ENCODE data around the gene PAQR3. TPM values are rescaled to one million over a fixed set of nuclear protein-coding genes. Genes with fewer than 3 reads are reported as not detected.

The PAQR3 gene
- total RNA-seq, 1 donor, result 16.6 TPM

DNA sequence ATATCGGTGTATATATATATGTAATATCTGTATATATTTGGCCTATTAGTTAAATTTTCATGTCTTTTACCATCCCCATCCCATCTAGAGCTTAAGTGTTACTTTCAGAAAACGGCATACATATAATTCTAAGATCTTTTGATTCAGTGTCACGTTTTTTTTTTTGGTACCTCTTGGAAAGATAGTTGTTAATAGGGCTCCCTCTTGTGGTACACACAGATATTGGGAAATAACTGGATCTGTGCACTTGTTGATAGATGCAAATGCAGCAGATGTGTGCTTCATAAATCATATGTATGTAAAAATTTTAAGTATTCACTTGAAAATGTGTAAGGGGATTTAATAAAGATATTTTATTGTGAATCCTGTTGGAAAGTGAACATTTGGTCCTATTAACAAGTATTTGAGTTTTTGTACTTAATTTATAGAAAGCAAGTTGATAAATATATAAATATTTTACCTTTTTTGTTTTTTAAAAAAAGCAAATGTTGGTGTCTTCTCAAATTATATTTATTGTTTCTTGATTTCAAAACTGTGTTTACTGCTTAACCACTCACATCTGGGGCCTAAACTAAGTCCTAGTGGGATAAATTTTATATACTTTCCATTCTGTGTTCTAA is 74.7 kb downstream of the PAQR3 start:
- Histone ChIP-seq H3K36me3 (ENCODE audit: insufficient read depth, low read length) (peaks cover 15% of the 10 kb centered on the region), H3K27me3 (ENCODE audit: insufficient read depth, low read length) (no peaks in the 10 kb centered on the region), H3K27ac (ENCODE audit: low read depth, low read length) (no peak overlapping the region), H3K9me3 (ENCODE audit: low read depth, low read length) (no peaks in the 10 kb centered on the region), H4K20me1 (ENCODE audit: insufficient read depth, low read length) (no peaks in the 10 kb centered on the region), H3K79me2 (ENCODE audit: insufficient read depth, low read length) (no peaks in the 10 kb centered on the region), H3K4me3 (ENCODE audit: insufficient read depth, low read length) (no peak overlapping the region), H3K4me2 (ENCODE audit: insufficient read depth, low read length) (no peak overlapping the region), H3K4me1 (ENCODE audit: insufficient read depth, low read length) (no peaks in the 10 kb centered on the region), H2AFZ (ENCODE audit: low read length) (no peak overlapping the region)
- peak; percentile 69 for TF ChIP-seq CTCF (IDR thresholded peaks at IDR 0.05; ENCODE audit: extremely low read depth, low read depth, low read length)
- DNase-seq (ENCODE audit: insufficient read length, low spot score, missing footprints), result peak; percentile 58

DNA sequence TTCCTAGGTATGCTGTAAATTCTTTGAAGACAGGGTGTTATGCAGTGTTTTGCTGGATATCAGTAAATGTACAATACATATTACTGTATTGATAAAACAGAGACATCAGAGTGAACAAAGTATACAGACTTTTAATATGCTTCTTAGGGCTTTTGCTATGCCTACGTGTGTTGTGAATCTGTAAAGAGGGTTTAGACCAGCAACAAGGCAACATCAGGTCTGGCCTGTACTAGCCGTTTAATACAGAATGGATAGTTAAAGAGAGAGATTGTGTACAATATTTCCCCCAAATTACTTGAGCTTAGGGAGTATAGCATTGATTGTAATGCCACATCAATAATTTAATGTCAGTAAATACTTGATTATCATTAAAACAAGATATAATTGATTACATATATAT is 75.2 kb downstream of the PAQR3 start:
- H3K79me2 ChIP-seq (ENCODE audit: insufficient read depth, low read length), result no peaks in the 10 kb centered on the region
- no peak for DNase-seq (ENCODE audit: insufficient read length, low spot score, missing footprints)
- H3K27ac ChIP-seq (ENCODE audit: low read depth, low read length), result no peak overlapping the region
- no peak overlapping the region for H3K4me2 ChIP-seq (ENCODE audit: insufficient read depth, low read length)
- H2AFZ ChIP-seq (ENCODE audit: low read length), result no peak overlapping the region
- peaks cover 15% of the 10 kb centered on the region for H3K36me3 ChIP-seq (ENCODE audit: insufficient read depth, low read length)
- H3K9me3 ChIP-seq (ENCODE audit: low read depth, low read length), result no peaks in the 10 kb centered on the region
- no peaks in the 10 kb centered on the region for H3K27me3 ChIP-seq (ENCODE audit: insufficient read depth, low read length)
- H3K4me1 ChIP-seq (ENCODE audit: insufficient read depth, low read length), result no peaks in the 10 kb centered on the region
- no peak overlapping the region for H3K4me3 ChIP-seq (ENCODE audit: insufficient read depth, low read length)
- no peaks in the 10 kb centered on the region for H4K20me1 ChIP-seq (ENCODE audit: insufficient read depth, low read length)
- TF ChIP-seq CTCF (IDR thresholded peaks at IDR 0.05; ENCODE audit: extremely low read depth, low read depth, low read length), result no peak

GRCh38 chr4:78863254-78863869 is 75.9 kb downstream of the PAQR3 start:
- Histone ChIP-seq H3K9me3 (ENCODE audit: low read depth, low read length) (no peaks in the 10 kb centered on the region), H3K4me2 (ENCODE audit: insufficient read depth, low read length) (no peak overlapping the region), H2AFZ (ENCODE audit: low read length) (no peak overlapping the region), H4K20me1 (ENCODE audit: insufficient read depth, low read length) (no peaks in the 10 kb centered on the region), H3K27ac (ENCODE audit: low read depth, low read length) (peak overlapping the region; percentile 11), H3K79me2 (ENCODE audit: insufficient read depth, low read length) (no peaks in the 10 kb centered on the region), H3K4me3 (ENCODE audit: insufficient read depth, low read length) (no peak overlapping the region), H3K4me1 (ENCODE audit: insufficient read depth, low read length) (no peaks in the 10 kb centered on the region), H3K27me3 (ENCODE audit: insufficient read depth, low read length) (no peaks in the 10 kb centered on the region), H3K36me3 (ENCODE audit: insufficient read depth, low read length) (peaks cover 15% of the 10 kb centered on the region)
- no peak for TF ChIP-seq CTCF (IDR thresholded peaks at IDR 0.05; ENCODE audit: extremely low read depth, low read depth, low read length)
- DNase-seq (ENCODE audit: insufficient read length, low spot score, missing footprints), result no peak

DNA sequence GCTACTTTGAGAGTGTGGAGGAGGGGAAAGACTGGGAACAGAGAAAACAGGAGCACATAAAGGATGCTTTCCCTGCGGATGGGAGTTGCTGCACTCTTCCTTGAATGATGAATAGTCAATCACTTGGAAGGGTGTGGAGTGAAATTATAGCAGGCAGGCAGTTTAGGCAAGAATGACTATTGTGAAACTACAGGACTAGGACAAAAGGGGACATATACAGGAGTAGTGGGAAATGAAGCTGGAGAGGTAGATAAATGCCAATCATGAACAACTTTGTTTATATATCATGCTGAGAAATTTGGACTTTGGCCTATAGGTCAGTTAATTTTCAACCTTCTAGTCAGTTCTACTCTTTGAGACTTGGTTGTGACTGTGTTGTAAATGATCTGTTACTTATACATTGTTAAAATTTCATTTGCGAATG is 76.9 kb downstream of the PAQR3 start:
- H4K20me1 ChIP-seq (ENCODE audit: insufficient read depth, low read length), result no peaks in the 10 kb centered on the region
- no peaks in the 10 kb centered on the region for H3K9me3 ChIP-seq (ENCODE audit: low read depth, low read length)
- no peaks in the 10 kb centered on the region for H3K27me3 ChIP-seq (ENCODE audit: insufficient read depth, low read length)
- H3K4me2 ChIP-seq (ENCODE audit: insufficient read depth, low read length), result no peak overlapping the region
- no peak overlapping the region for H3K4me3 ChIP-seq (ENCODE audit: insufficient read depth, low read length)
- no peak for TF ChIP-seq CTCF (IDR thresholded peaks at IDR 0.05; ENCODE audit: extremely low read depth, low read depth, low read length)
- peaks cover 3% of the 10 kb centered on the region for H3K4me1 ChIP-seq (ENCODE audit: insufficient read depth, low read length)
- no peak overlapping the region for H3K27ac ChIP-seq (ENCODE audit: low read depth, low read length)
- H3K79me2 ChIP-seq (ENCODE audit: insufficient read depth, low read length), result no peaks in the 10 kb centered on the region
- H3K36me3 ChIP-seq (ENCODE audit: insufficient read depth, low read length), result peaks cover 12% of the 10 kb centered on the region
- no peak for DNase-seq (ENCODE audit: insufficient read length, low spot score, missing footprints)
- H2AFZ ChIP-seq (ENCODE audit: low read length), result no peak overlapping the region

Small RNA genes lying within 50 kb of the gene (small RNA-seq; reads per million reads assigned to genes)
- not detected for gene RN7SL127P

Other genes starting within 250 kb of the PAQR3 start
- 61.2 and 81.0 TPM in 2 replicates for gene BMP2K, start 163.1 kb downstream of the PAQR3 start, total RNA-seq